Neural progenitor cell (in vitro differentiated cells): Measurements from ENCODE around the gene GANC.

Experiments used
- EZH2 ChIP-seq: fragments of 200-600 bp; sonication (generic); IDR thresholded peaks from 2 replicates; pipeline ENCODE4 v1.6.1; 2017; ENCODE audit warnings: antibody characterized with exemption, mild to moderate bottlenecking, moderate library complexity
- EZH2phosphoT487 ChIP-seq: fragments of 200-600 bp; sonication (generic); IDR thresholded peaks from 2 replicates; pipeline ENCODE4 v1.6.1; 2017; ENCODE audit warnings: antibody characterized with exemption
- TF ChIP-seq, protein P1 (sequence below): fragments of 200-600 bp; sonication (generic); IDR thresholded peaks from 2 replicates; pipeline ENCODE4 v1.5.1; 2017; ENCODE audit warnings: antibody characterized with exemption, mild to moderate bottlenecking

DNA sequence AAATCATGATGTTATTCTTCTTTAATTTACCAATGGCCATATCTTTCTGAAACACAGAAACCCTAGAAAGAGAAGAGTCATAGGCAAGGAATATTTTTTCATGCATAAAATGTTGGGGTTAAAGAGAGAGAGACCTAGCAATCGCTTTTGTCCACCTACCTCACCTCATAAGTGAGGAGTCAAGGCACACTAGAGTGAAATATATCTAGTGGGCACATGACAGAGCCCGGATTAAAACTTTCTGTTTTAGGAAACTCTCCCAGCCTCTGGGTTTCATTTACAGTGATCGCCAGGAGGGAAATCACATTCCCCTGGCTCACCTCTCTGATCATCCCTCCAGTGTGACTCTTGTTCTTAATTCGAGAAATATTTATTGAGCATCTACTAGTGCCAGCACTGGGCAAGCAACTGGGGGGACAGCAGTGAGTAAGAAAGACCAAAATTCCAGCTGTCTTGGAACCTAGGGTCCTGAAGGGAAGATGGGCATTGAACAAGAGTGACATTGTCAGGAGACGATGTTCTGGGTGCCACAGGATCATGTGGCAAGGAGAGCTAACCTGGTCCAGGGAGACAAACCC is 87.6 kb downstream of the GANC start:
- TF ChIP-seq, protein P1, sequence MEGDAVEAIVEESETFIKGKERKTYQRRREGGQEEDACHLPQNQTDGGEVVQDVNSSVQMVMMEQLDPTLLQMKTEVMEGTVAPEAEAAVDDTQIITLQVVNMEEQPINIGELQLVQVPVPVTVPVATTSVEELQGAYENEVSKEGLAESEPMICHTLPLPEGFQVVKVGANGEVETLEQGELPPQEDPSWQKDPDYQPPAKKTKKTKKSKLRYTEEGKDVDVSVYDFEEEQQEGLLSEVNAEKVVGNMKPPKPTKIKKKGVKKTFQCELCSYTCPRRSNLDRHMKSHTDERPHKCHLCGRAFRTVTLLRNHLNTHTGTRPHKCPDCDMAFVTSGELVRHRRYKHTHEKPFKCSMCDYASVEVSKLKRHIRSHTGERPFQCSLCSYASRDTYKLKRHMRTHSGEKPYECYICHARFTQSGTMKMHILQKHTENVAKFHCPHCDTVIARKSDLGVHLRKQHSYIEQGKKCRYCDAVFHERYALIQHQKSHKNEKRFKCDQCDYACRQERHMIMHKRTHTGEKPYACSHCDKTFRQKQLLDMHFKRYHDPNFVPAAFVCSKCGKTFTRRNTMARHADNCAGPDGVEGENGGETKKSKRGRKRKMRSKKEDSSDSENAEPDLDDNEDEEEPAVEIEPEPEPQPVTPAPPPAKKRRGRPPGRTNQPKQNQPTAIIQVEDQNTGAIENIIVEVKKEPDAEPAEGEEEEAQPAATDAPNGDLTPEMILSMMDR = no peak
- no peak for TF ChIP-seq EZH2
- TF ChIP-seq EZH2phosphoT487 = no peak
